ENCODE measurements around the gene TP53RK.

The TP53RK gene

GRCh38 chr20:46720776-46721425 is 31.7 kb upstream of the TP53RK start:
- H3K27ac ChIP-seq (ENCODE audit: low read length) = no peak overlapping the region
- no peaks in the 10 kb centered on the region for H3K36me3 ChIP-seq (replicated peaks; ENCODE audit: low read depth, low read length)
- peaks cover 7% of the 10 kb centered on the region; the same call in 1 of the 2 replicates for H3K9me3 ChIP-seq (ENCODE audit: insufficient read depth, low read length)
- no peak overlapping the region for H3K9ac ChIP-seq (ENCODE audit: low read length)
- no peaks in the 10 kb centered on the region for H4K20me1 ChIP-seq (ENCODE audit: insufficient read depth, low read length)
- H3K4me2 ChIP-seq (ENCODE audit: low read length) = no peak overlapping the region
- no peaks in the 10 kb centered on the region for H3K27me3 ChIP-seq (ENCODE audit: low read depth, low read length)
- no peak overlapping the region for H2AFZ ChIP-seq (ENCODE audit: low read depth, low read length)
- H3K79me2 ChIP-seq (ENCODE audit: low read length) = no peaks in the 10 kb centered on the region
- no peak overlapping the region for H3K4me3 ChIP-seq (ENCODE audit: low read length)
- TF ChIP-seq EZH2phosphoT487 (IDR thresholded peaks at IDR 0.05; ENCODE audit: low read depth) = no peak
- no peak for TF ChIP-seq CTCF (IDR thresholded peaks at IDR 0.05; ENCODE audit: low read depth, low read length)
- peaks cover 4% of the 10 kb centered on the region for H3K4me1 ChIP-seq (ENCODE audit: low read length)

GRCh38 chr20:46720019-46720418 is 30.8 kb upstream of the TP53RK start:
- no peak for TF ChIP-seq CTCF (IDR thresholded peaks at IDR 0.05; ENCODE audit: low read depth, low read length)
- no peak for TF ChIP-seq EZH2phosphoT487 (IDR thresholded peaks at IDR 0.05; ENCODE audit: low read depth)
- peaks cover 7% of the 10 kb centered on the region; the same call in 1 of the 2 replicates for H3K9me3 ChIP-seq (ENCODE audit: insufficient read depth, low read length)

GRCh38 chr20:46717818-46718541 is 28.7 kb upstream of the TP53RK start:
- no peaks in the 10 kb centered on the region for H4K20me1 ChIP-seq (ENCODE audit: insufficient read depth, low read length)
- H3K27me3 ChIP-seq (ENCODE audit: low read depth, low read length) = peaks cover 10% of the 10 kb centered on the region
- no peak overlapping the region for H2AFZ ChIP-seq (ENCODE audit: low read depth, low read length)
- no peaks in the 10 kb centered on the region for H3K4me1 ChIP-seq (ENCODE audit: low read length)
- H3K27ac ChIP-seq (ENCODE audit: low read length) = no peak overlapping the region
- H3K9ac ChIP-seq (ENCODE audit: low read length) = no peak overlapping the region
- no peak overlapping the region for H3K4me3 ChIP-seq (ENCODE audit: low read length)
- no peak overlapping the region for H3K4me2 ChIP-seq (ENCODE audit: low read length)
- no peak for TF ChIP-seq CTCF (IDR thresholded peaks at IDR 0.05; ENCODE audit: low read depth, low read length)
- no peak for TF ChIP-seq EZH2phosphoT487 (IDR thresholded peaks at IDR 0.05; ENCODE audit: low read depth)
- no peaks in the 10 kb centered on the region for H3K79me2 ChIP-seq (ENCODE audit: low read length)
- H3K9me3 ChIP-seq (ENCODE audit: insufficient read depth, low read length) = peaks cover 7% of the 10 kb centered on the region; the same call in 1 of the 2 replicates
- no peaks in the 10 kb centered on the region for H3K36me3 ChIP-seq (replicated peaks; ENCODE audit: low read depth, low read length)

More at GRCh38 chr20:46720019-46720418, 30.8 kb upstream of the TP53RK start:
- Histone ChIP-seq H3K27me3 (ENCODE audit: low read depth, low read length) (peaks cover 6% of the 10 kb centered on the region), H3K4me3 (ENCODE audit: low read length) (no peak overlapping the region), H3K4me2 (ENCODE audit: low read length) (no peak overlapping the region), H3K9ac (ENCODE audit: low read length) (no peak overlapping the region), H3K79me2 (ENCODE audit: low read length) (no peaks in the 10 kb centered on the region), H3K4me1 (ENCODE audit: low read length) (no peaks in the 10 kb centered on the region), H3K27ac (ENCODE audit: low read length) (no peak overlapping the region), H4K20me1 (ENCODE audit: insufficient read depth, low read length) (no peaks in the 10 kb centered on the region), H2AFZ (ENCODE audit: low read depth, low read length) (no peak overlapping the region), H3K36me3 (replicated peaks; ENCODE audit: low read depth, low read length) (no peaks in the 10 kb centered on the region)

GRCh38 chr20:46715292-46715756 is 26.1 kb upstream of the TP53RK start:
- Histone ChIP-seq H3K4me3 (ENCODE audit: low read length) (no peak overlapping the region), H2AFZ (ENCODE audit: low read depth, low read length) (no peak overlapping the region), H3K36me3 (replicated peaks; ENCODE audit: low read depth, low read length) (no peaks in the 10 kb centered on the region), H3K4me2 (ENCODE audit: low read length) (no peak overlapping the region), H3K4me1 (ENCODE audit: low read length) (no peaks in the 10 kb centered on the region), H4K20me1 (ENCODE audit: insufficient read depth, low read length) (no peaks in the 10 kb centered on the region), H3K27me3 (ENCODE audit: low read depth, low read length) (peaks cover 11% of the 10 kb centered on the region), H3K9ac (ENCODE audit: low read length) (no peak overlapping the region), H3K27ac (ENCODE audit: low read length) (no peak overlapping the region), H3K9me3 (ENCODE audit: insufficient read depth, low read length) (no peaks in the 10 kb centered on the region), H3K79me2 (ENCODE audit: low read length) (no peaks in the 10 kb centered on the region)
- TF ChIP-seq CTCF (IDR thresholded peaks at IDR 0.05; ENCODE audit: low read depth, low read length) (no peak), EZH2phosphoT487 (IDR thresholded peaks at IDR 0.05; ENCODE audit: low read depth) (no peak)
